ENCODE data around the gene MYADML2.
"Not testable (repeated sequence)": the region's sequence is repeated elsewhere in the genome, so short reads cannot be mapped to it uniquely, and the experiment has no call there.

Gene MYADML2

GRCh38 chr17:81923302-81924260, 23.5 kb downstream of the MYADML2 start:
- no peak for DNase-seq

DNA sequence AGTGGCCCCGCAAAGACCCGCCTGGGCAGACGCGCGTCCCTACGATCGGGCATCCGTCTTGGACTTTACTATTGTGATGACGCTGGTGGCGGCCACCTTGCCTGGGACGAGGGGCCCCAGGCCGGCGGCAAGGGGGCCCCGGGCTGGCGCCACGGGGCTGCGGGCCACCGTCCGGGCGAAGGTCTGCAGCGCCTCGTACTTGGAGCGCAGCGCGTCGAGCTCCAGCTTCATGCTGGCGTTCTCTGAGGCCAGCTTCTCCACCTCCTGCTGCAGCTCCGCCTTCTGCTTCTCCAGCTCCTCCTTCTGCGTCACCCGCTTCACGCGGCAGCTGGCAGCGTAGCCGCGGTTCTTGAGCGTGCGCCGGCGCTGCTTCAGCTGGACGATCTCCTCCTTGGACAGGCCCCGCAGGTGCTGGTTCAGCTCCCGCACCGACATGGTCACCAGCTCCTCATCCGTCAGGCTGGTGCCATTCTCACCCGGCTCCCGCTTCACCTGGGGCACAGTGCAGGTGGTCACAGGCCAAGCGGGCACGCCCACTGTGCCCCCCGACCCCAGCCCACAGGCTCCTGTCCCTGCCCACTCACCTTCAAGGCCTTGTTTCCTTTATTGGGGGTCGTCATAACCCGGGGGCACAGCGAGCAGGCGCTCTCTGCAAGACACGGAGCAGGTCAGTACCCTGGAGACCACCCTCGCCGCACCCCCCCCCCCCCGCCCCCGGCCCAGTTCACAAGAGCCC, 24.3 kb downstream of the MYADML2 start:
- no peak for DNase-seq

GRCh38 chr17:81921996-81922565, 25.0 kb downstream of the MYADML2 start:
- DNase-seq = no peak

DNA sequence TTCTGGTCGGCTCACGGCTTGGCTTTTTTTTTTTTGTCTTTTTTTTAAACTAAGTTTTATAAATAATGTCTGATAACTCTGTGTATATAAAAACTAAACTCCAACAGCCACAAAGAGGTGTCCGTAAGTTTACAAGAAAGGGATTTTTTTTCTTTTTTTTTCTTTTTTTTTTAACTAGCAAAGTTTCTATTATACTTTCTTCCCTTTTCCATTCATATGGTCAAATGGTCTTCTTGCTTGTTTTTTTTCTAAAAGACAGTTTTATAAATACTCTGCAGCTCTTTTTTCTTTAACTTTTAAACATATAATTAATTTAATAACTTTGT, 25.5 kb downstream of the MYADML2 start:
- DNase-seq = no peak

GRCh38 chr17:81920612-81921536, 26.2 kb downstream of the MYADML2 start:
- no peak for DNase-seq

GRCh38 chr17:81918832-81919545, 28.0 kb downstream of the MYADML2 start:
- no peak for DNase-seq

DNA sequence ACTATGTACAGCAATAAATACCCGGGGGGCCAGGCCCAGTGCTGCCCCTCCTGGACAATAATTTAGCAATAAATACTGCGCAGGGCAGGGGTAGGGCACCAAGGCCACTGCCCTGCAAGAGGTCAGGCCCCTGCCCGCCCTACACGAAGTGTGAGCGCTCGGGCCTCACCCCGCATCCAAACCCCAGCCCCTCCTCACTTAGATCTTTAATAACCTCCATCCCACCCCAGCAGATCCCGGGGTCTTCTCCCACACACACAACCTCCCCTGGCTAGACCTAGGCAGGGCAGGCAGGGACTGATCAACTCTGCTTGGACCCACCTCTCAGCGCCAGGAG, 28.7 kb downstream of the MYADML2 start:
- DNase-seq = not testable (repeated sequence)

DNA sequence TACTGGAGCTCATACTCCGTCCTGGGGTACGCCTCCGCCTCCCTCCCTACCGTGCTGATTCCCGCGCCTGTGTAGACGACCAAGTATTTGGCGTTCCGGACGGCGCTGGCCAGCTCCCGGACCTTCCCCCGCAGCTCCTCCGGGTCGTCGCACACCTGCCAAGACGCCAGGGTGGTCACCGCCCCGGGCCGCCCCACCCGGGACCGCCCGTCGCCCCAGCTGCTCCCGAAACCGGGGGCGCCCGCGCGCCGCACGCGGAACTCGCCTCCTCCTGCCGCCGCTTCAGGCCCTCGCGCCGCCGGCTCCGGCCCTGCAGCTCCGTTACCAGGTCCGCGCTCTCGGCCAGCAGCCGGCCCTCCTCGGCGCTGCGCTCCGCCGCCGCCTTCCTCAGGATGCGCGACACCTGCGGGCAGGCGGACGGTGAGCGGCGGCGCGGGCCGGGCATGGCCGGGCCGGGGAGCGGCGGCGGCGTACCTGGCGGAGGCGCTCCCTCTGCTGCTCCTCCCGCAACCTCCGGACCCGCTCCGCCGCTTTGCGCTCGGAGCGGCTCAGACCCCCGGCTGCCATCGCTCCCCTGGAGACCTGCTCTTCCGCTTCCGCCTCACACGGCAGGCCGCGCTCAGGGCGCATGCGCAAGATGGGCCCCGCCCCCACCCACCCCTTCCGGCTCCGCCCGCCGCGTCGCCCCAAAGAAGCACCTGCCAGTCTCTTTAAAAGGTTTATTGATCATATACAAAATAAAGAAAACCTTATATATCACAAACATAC, 29.3 kb downstream of the MYADML2 start, which contains the start of gene SIRT7:
SIRT7 (minus strand) TSS at position 612 of the 768 bp plus-strand sequence; CDS start at position 567, 45 bp downstream.
- DNase-seq = peak; percentile 56

DNA sequence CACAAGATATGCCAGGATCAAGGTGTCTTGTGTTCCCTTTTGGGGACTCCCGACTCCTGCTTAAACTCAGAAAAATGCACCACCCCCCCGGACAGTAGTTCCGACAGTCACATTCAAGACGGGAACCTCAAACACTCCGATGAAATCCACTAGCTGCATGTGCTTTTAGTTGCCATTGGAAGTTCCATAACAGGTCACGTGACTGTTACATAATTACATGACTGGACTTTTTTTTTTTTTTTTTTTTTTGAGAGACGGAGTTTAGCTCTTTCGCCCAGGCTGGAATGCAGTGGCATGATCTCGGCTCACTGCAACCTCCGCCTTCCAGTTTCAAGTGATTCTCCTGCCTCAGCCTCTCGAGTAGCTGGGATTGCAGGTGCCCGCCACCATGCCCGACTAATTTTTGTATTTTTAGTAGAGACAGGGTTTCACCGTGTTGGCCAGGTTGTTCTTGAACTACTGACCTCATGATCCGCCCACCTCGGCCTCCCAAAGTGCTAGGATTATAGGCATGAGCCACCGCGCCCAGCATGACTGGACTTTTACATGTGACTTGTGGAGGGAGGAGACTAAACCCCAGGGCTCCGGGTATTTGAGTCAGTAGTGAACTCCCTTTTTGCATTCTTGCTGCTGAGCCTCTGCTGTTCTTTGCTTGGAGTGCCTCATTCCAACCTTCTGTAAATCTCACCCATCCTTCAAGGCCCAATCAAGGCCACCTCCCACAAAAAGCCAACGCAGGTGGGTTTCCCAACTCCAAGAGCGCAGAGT, 30.6 kb downstream of the MYADML2 start:
- no peak for DNase-seq

DNA sequence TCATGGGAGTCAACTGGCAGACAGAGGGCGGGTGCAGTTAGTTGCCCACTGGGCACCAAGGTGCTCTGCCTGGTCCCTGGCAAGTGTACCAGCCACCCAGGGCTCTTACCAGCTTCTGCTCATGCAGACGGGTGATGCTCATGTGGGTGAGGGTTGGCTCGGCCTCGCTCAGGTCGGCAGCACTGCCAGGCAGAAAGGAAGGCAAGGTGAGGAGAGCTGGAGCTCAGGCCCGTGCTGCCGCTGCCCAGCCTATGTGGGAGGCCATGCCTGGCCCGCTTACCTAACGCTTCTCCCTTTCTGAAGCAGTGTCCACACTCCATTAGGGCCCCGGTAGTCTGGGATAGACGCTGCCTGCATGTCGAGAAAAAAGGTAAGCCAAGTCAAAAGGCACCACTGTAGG, 31.7 kb downstream of the MYADML2 start:
- DNase-seq = no peak

GRCh38 chr17:81914103-81914850, 32.8 kb downstream of the MYADML2 start:
- no peak for DNase-seq

DNA sequence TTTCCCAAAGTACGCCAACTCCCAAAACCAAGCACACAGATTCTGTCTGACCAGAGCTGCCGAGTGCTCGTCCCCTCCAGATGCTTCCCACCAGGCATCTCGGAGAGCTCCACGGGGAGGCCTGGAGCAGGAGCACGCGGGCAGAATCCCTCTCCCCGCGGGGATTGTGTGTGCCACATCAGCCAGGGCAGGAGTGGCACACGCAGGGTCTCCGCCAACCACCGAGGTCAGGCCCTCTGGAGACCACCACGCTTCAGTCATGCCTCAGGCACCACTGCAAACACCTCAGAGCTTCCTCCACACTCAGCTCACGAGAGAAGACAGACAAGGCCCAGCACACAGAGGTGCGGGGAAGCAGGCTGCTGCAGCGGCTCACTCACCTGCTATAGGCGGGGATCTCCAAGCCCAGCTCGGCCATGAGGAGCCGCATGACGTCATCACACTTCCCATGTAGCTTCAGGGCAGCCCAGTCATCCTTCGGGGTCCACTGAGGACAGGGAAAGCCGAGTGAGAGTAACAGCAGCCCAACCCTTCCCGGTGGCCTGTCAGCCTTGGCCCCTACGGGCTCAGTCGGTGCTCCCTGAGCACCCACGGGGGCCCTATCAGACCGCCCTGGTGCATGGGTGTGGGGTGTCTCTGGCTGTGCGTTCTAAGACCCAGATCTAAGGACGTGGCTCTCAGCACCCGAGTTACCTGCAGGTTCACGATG, 33.5 kb downstream of the MYADML2 start:
- no peak for DNase-seq

GRCh38 chr17:81912441-81913309, 34.4 kb downstream of the MYADML2 start:
- no peak for DNase-seq

- DNase-seq = no peak
Observed at GRCh38 chr17:81911969-81912368, 35.1 kb downstream of the MYADML2 start.

DNA sequence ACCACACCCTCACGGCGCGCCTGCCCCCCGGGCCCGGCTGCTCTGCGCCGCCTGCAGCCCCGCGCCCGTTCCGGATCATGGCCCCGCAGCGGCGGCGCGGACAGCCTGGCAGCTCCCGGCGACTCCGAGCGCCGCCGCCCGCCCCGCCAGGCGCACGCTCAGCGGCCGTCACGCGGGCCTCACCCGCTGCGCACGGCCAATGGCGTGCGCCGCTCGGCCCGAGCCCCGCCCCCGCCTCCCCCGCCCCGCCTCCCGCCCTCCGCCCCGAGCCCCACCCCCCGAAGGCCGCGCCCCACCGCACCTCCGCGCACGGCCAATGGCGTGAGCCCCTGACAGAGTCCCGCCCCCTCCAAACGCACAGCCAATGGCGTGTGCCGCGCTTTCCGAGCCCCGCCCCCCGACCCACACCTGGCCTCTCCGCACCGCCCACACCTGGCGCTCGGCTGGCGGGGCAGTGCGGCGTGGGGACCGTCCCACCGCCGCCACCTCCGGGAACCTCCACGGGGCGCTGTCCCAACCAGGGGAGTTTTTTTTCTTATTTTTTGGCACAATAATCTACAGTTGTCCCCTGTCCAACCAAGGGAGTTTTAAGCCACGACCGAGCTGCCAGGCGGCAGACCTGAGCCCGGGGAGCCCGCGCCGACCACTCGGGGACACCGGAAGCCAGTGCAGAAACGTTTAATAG, 35.6 kb downstream of the MYADML2 start, which contains the start of gene PCYT2:
PCYT2 (minus strand) TSS at position 123 of the 685 bp plus-strand sequence; CDS start at position 79, 44 bp downstream.
- peak; percentile 19 for DNase-seq

DNA sequence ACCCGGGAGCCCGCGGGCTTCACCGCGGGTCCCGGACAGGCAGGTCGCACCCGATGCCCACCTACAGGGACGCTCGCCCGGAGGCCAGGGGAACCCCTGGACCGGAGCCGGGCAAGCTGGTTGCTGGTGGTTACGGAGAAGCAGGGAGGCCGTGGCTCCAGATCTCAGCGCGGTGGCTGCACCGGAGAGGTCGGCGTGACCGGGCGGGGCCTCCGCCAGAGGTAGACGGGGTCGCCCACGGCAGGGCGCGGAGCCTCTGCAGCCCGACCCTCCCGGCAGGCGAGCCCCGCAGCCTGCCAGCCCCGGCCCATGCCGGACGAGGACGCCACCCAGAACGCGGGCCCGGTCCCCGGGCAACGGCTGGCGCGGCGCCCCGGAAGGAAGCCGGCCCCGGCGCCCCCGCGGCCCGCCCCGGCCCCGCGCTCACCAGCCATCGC, 36.2 kb downstream of the MYADML2 start:
- DNase-seq = no peak

All from DMS79 treated with DMSO at 0.1 percent for 48 hours (cell line).